G401.6 (cell line): ENCODE data around the gene EIF6.
A peak's percentile ranks its signal among the peaks of the same experiment; 100 is the strongest.
"Not testable (repeated sequence)": the region's sequence is repeated elsewhere in the genome, so short reads cannot be mapped to it uniquely, and the experiment has no call there.

Source experiments
- FAIRE-seq: peaks from 2 replicates; lab custom pipeline; 2012; peaks lifted over from hg19 to GRCh38; lab: Jason Lieb, UNC

Gene EIF6

GRCh38 chr20:35284267-35284991, at the start of gene EIF6:
TSS of gene EIF6 (minus strand) at chr20:35284772. CDS start at chr20:35284487, 285 bp downstream.
- peak; percentile 91 for FAIRE-seq

- FAIRE-seq, result no peak
Measured at GRCh38 chr20:35333606-35334005, 49.0 kb upstream of the EIF6 start.

GRCh38 chr20:35332540-35333200, 48.1 kb upstream of the EIF6 start:
- FAIRE-seq, result no peak

- FAIRE-seq, result no peak
Measured at GRCh38 chr20:35329435-35330139, 45.0 kb upstream of the EIF6 start.

- no peak for FAIRE-seq
Measured at GRCh38 chr20:35328689-35329088, 44.1 kb upstream of the EIF6 start.

- no peak for FAIRE-seq
Measured at GRCh38 chr20:35328095-35328685, 43.6 kb upstream of the EIF6 start.

GRCh38 chr20:35327074-35327976, 42.8 kb upstream of the EIF6 start:
- no peak for FAIRE-seq

- FAIRE-seq, result no peak
Measured at GRCh38 chr20:35326740-35327073, 42.1 kb upstream of the EIF6 start.

- no peak for FAIRE-seq
Measured at GRCh38 chr20:35326021-35326739, 41.6 kb upstream of the EIF6 start.

GRCh38 chr20:35325401-35325800, 40.8 kb upstream of the EIF6 start:
- FAIRE-seq, result no peak

- no peak for FAIRE-seq
Measured at GRCh38 chr20:35320396-35321126, 36.0 kb upstream of the EIF6 start.

- FAIRE-seq, result no peak
Measured at GRCh38 chr20:35319871-35320197, 35.3 kb upstream of the EIF6 start.

- no peak for FAIRE-seq
Measured at GRCh38 chr20:35319192-35319870, 34.8 kb upstream of the EIF6 start.

GRCh38 chr20:35318502-35319157, 34.1 kb upstream of the EIF6 start:
- FAIRE-seq, result no peak

- no peak for FAIRE-seq
Measured at GRCh38 chr20:35317416-35318210, 33.0 kb upstream of the EIF6 start.

GRCh38 chr20:35316086-35316485, 31.5 kb upstream of the EIF6 start:
- no peak for FAIRE-seq

GRCh38 chr20:35315632-35316020, 31.1 kb upstream of the EIF6 start:
- not testable (repeated sequence) for FAIRE-seq

- no peak for FAIRE-seq
Measured at GRCh38 chr20:35314816-35315631, 30.5 kb upstream of the EIF6 start.
